Stimulated activated CD8-positive, alpha-beta memory T cell treated with anti-CD3 and anti-CD28 coated beads, Interleukin-7, amount 100 ng/mL, for 24 hours (primary cell): Measurements from ENCODE around the gene FMO5.
"Not testable (repeated sequence)": the region's sequence is repeated elsewhere in the genome, so short reads cannot be mapped to it uniquely, and the experiment has no call there.

Experiments
- DNase-seq: peaks from one replicate; pipeline ENCODE4 v3.0.0-alpha.2; 2020; ENCODE audit warnings: low read depth

The FMO5 gene

GRCh38 chr1:147204080-147204479 is 21.1 kb downstream of the FMO5 start:
- no peak for DNase-seq

DNA sequence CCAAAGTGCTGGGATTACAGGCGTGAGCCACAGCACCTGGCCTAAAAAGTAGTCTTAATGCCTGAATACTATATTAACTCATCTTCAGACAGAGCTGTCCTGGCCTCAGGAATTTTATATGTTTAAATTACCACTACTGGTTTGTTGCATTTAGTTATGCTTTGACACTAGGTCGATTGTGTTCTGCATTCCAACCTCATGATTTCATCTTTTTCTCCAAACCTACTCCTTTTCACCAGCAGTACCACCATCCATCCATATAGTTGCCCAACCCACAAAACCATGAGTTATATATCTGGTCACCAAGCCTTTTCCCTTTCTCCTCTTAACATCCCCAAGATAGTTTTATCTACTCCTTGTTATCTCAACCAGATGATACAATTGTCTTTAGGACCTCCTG is 22.6 kb downstream of the FMO5 start:
- DNase-seq, result no peak

DNA sequence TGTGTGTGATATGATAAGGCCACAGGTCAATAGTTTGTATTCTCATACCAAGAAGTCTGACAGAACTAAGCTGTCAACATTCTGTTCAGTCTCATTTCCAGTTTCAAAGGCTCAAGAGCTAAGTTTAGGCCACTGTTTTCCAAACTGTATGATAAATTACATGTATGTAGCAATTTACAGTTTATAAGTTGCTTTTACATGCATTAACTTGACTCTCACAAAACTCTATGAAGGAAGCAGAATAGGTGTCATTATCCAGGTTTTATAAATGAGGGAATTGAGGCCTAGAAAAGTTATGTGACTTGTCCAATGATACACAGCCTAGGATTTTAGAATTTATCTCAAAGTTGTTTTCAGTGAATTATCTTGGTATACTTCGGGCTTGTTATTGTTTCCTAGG is 23.4 kb downstream of the FMO5 start:
- DNase-seq, result no peak

- no peak for DNase-seq
Measured at GRCh38 chr1:147201276-147201675, 23.9 kb downstream of the FMO5 start.

DNA sequence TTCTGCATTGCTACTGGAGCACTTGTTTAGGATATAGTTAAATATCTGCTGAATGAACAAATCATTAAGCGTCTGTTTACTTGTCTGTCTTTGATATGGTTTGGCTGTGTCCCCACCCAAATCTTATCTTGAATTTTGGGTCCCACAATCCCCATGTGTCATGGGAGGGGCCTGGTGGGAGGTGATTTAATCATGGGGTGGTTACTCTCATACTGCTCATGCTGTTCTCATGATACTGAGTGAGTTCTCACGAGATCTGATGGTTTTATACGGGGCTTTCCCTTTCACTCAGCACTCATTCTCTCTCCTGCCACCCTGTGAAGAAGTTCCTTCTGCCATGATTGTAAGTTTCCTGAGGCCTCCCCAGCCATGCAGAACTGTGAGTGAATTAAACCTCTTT is 27.8 kb downstream of the FMO5 start:
- DNase-seq, result not testable (repeated sequence)

- DNase-seq, result no peak
Measured at GRCh38 chr1:147189514-147189913, 35.6 kb downstream of the FMO5 start.

DNA sequence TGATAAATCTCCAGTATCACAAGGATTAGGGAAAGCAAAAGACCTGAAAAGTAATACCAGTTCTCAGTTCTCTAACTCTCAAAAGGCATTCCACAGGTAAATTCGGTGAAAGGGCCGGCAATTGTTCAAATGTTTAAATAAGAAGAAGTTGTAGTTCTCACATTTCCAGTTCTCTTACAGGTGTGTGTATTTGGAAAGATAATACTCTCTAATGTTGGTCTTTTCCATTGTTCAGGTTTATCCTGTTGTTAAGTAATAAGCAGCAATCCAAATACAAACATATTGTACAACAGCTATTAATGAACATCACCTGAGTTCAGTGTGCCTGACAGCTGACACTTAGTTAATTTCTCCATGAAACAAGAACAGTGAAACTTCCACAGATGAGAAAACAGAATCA is 39.7 kb downstream of the FMO5 start:
- DNase-seq, result no peak

- DNase-seq, result no peak
Measured at GRCh38 chr1:147177611-147178380, 47.3 kb downstream of the FMO5 start.

DNA sequence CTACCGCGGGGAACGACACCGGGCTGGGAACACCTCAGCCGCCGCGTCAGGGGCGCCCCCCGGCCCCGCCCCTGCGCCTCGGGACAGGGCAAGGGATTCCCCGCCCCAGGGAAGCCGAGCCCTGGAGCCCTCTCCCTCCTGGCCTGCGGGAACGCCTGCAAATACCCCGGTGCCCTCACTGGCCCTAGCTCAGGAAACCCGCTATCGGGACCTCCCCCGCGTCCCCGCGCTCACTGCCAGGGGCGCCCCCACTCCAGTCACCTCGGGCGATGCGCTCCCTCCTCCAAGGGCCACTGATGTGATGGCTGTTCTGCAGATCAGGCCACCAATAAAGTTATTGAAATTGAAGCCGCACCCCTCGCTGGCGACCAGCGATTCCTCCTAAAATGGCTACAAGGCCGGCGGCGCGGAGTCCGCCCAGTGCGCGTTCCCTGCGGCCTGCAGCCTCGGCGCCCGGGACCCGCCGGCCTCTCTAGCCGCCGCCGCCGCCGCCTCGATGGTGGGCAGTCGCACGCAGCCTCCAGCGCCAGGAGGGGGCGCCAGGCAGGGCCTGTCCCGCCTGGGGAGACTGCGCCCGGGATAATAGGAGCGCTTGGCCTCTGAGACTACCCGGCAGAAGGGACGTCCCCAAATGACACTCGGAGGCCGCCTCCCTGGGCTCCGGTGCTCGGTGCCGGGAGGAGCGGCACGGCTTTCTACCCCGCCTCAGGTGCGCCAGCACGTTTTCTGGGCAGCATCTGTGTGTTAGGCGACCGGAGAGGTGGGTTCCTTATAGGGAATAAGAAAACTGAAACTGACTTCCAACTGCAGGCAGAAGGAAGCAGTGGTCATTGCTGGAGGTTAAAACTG is 52.7 kb downstream of the FMO5 start, which contains the start of gene PRKAB2:
PRKAB2 (minus strand) TSS at position 303 of the 849 bp plus-strand sequence. CDS start 326 bp downstream, outside the sequence.
- peak; percentile 74 for DNase-seq

DNA sequence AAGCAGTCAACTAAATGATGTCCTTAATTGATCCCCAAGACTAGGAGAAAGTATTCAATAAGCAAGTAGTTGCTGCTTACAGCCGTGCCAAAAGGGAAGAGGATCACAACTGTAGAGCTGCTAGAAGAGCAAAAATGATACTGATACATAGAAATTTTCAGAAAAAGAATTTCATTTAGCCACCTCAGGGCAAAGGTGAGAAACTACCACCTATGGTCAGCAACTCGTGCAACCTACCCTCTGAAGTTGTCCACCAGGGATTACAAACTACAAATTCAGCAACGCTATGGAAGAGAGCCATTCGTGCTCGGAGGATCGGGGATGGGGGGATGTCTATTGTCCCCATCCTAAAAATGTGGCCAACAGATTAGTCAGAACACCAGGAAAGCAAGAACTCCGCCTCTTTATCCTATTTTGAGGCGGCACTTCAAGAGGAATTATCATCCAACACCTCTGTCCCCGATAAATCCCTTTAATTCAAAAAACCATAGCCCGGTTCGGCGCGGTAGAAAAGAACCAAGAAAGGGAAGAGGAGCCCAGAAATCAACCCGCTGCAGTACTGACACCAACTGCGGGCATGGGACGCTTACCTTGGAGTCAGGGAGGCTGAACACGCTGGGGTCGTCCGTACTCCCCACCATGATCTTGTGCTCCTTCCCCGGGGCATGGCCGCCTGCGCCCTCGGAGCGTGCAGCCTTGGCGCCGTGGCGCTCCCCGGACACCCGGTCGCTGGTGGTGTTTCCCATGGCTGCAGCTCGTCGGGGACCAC is 53.6 kb downstream of the FMO5 start:
- no peak for DNase-seq

DNA sequence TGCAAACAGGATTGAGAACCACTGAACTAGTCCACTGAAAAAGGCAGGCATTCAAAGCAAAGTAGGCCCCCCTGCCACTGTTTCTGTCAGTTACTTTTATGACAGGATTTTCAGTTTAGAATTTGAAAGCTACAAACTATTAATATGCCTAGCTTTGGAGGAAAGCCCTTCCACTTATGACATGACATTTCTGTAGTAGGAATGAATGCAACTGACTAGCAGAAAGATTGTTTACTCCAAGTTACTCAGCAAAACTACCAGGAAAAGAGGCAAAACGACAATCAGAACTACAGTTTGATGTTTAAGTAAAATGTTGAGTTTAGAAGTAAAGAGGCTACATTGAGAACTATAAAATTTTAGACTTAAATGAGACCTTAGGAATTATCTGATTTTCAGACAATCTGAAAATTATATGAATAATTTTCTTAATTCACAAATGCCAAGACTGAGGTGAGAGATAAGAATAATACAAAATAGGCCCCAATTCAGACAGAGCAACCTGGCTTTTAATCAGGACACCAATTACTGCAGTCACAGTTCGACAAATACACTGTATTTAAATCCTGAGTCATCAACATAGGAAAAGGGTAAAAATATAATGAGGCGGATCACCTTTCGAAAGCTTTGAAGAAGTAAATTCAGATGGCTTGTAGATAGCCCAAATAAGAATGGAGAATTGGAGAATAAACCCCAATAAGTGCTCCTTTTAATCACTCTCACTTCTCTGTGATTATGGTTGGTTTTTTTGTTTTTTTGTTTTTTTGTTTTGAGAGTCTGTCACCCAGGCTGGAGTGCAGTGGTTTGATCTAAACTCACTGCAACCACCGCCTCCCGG is 55.1 kb downstream of the FMO5 start:
- no peak for DNase-seq

DNA sequence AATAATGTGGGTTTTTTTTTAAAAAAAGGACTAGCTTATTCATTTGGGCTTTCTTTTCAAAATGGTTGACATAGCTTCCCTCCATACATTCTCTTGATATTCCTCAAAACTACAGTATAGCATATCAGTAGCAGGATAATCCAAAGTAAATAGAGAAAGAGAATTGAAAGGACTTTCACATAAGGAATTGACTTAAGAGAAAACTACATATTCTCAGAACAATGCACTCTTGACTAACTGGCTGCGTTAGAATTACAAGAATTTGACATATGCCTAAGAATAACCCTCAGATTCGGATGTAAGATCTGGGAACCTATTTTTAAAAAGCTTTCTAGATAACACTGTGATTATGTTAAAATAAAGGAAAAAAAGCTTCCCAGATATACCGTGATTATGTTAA is 56.0 kb downstream of the FMO5 start:
- no peak for DNase-seq

GRCh38 chr1:147168626-147169058 is 56.5 kb downstream of the FMO5 start:
- DNase-seq, result no peak

- DNase-seq, result no peak
Measured at GRCh38 chr1:147167365-147167764, 57.8 kb downstream of the FMO5 start.

DNA sequence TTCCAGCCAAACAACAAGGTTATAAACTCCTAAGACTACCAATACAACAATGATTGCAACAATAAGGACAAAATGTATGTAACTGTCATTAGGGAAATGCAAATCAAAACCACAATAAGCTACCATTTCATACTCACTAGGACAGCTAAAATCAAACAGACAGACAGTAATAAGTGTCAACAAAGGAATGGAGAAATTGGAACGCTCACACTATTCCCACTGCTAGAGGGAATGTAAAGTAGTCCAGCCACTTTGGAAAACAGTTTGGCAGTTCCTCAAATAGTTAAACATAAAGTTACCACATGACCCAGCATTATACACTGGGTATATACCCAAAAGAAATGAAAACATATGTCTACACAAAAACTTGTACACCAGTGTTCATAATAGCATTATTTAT is 62.1 kb downstream of the FMO5 start:
- no peak for DNase-seq

DNA sequence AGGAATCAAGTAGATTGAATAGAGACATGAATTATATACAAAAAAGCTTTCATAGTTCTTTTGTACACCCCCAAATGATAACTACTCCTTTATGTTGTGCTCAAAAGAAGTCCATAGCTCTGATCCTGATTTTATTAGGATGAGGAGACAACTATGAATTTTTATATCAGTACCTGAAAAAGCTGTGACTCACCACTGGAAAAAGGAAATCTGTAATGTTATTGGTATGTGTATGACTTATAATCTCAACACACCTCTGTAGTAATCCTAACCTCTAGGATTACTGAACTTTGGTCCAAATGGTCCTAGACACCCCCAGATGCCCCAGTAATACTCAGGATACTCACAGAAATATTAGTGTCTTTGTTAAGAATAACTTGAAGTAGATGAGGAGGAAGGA is 63.0 kb downstream of the FMO5 start:
- DNase-seq, result no peak

DNA sequence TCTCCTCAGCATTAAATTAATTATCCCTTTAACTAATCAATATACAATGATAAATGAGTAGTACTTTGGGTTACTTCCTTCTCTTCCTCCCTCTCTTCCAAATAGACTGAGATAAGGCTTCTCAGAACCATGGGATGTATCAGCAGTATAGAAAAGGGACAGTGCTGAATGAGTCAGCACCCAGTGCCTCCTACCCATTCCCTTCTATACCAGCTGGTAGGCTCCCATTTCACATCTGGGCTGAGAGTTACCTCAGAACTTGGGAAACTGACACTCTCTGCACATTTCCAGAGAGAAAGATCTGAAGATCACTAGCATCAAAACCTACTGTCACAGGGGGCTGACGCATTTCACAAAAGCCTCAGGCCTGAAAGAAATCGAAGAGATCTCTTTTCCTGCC is 68.0 kb downstream of the FMO5 start:
- not testable (repeated sequence) for DNase-seq

DNA sequence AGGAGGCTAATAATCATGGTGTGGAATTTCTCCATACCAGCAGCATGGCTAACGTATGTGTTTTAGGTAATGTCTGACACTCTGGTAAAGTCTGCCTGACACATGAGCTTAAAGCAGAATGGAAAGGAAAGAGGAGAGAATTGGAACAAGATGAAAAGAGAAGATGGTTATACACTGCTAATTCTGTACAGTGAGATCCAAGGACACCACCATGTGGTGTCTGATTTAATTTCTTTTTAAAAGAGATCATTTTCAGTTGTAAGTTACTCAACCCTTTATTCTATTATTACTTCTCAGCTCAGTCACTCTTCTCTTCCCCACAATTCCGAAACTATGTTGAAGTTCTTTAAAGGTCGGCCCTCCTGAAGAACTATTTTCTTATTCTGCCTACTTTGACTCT is 68.5 kb downstream of the FMO5 start:
- no peak for DNase-seq

- no peak for DNase-seq
Measured at GRCh38 chr1:147152772-147153171, 72.4 kb downstream of the FMO5 start.

GRCh38 chr1:147151244-147151643 is 73.9 kb downstream of the FMO5 start:
- no peak for DNase-seq

DNA sequence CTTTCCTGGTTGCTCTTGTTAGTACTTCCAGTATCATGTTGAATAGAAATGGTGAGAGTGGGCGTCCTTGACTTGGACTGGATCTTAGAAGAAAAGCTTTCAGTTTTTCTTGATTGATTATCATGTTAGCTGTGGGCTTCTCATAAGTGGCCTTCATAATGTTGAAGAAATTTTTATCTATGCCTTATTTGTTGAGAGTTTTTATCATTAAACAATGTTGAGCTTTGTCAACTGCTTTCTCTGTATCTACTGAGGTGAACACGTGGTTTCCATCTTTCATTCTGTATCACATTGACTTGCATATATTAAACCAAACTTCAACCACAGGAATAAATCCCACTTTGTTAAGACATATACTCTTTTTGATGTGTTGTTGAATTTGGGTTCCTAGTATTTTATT is 82.3 kb downstream of the FMO5 start:
- no peak for DNase-seq
